IMR-90 (cell line): ENCODE data around the gene DNAJC5. TPM values are rescaled to one million over a fixed set of nuclear protein-coding genes. Genes with fewer than 3 reads are reported as not detected.
A peak's percentile ranks its signal among the peaks of the same experiment; 100 is the strongest.

Experiments
- ATAC-seq: fragments of 200-7000 bp; cut with Tn5 transposase; 2 replicates; pipeline ENCODE4 v1.9.1; 2020; ENCODE audit warnings: low read depth, mild to moderate bottlenecking, moderate library complexity
- BruUV-seq: library from RNA; stranded (reverse); fragments of 400-500 nt; replicated peaks from 2 replicates; lab custom pipeline; 2021; lab: Mats Ljungman, UMichigan
- CTCF ChIA-PET: fragments of 300-600 bp; formaldehyde crosslinking; extraction: SDS; loops from one replicate; lab custom pipeline; 2021; ENCODE audit warnings: antibody characterized with exemption; lab: Yijun Ruan, JAX
- POLR2A ChIA-PET: fragments of 300-600 bp; sonication (Branson Sonifier 250); formaldehyde crosslinking; loops from one replicate; lab custom pipeline; 2022; ENCODE audit warnings: antibody characterized with exemption; ENCODE audit not compliant: unreplicated experiment; lab: Charles Lee
- DNase-seq: peaks from one replicate; pipeline ENCODE4 v3.0.0; 2013
- H2AFZ ChIP-seq: replicated peaks from 2 replicates; pipeline ENCODE3; 2013; ENCODE audit warnings: low read length, mild to moderate bottlenecking; ENCODE audit not compliant: poor library complexity
- H2AK5ac ChIP-seq: 2 replicates; pipeline ENCODE4 v1.6.1; 2013; ENCODE audit warnings: low read depth, low read length, inconsistent platforms
- H2AK9ac ChIP-seq: replicated peaks from 2 replicates; pipeline ENCODE3; 2013; ENCODE audit warnings: mild to moderate bottlenecking, low read depth, low read length, moderate library complexity; ENCODE audit not compliant: poor library complexity
- H2BK120ac ChIP-seq: 2 replicates; pipeline ENCODE4 v1.6.1; 2013; ENCODE audit warnings: low read depth, low read length, inconsistent platforms
- H2BK15ac ChIP-seq: 3 replicates; pipeline ENCODE4 v1.6.1; 2013; ENCODE audit warnings: low read depth, low read length, inconsistent platforms
- H2BK20ac ChIP-seq: 2 replicates; pipeline ENCODE4 v1.6.1; 2013; ENCODE audit warnings: low read depth, mild to moderate bottlenecking, inconsistent platforms, low read length, moderate library complexity
- H2BK5ac ChIP-seq: 2 replicates; pipeline ENCODE4 v1.6.1; 2013; ENCODE audit warnings: mild to moderate bottlenecking, low read depth, low read length, inconsistent platforms; ENCODE audit not compliant: poor library complexity, severe bottlenecking
- H3K14ac ChIP-seq: replicated peaks from 2 replicates; pipeline ENCODE4 v1.6.1; 2013; ENCODE audit warnings: low read depth, low read length, inconsistent platforms
- H3K18ac ChIP-seq: 2 replicates; pipeline ENCODE4 v1.6.1; 2013; ENCODE audit warnings: low read depth, low read length, control low read depth
- H3K23ac ChIP-seq: 2 replicates; pipeline ENCODE4 v1.6.1; 2013; ENCODE audit warnings: low read depth, low read length, inconsistent platforms
- H3K27ac ChIP-seq: 2 replicates; pipeline ENCODE4 v1.5.1; 2013; ENCODE audit warnings: mild to moderate bottlenecking, control low read depth, low read length; ENCODE audit not compliant: insufficient read depth
- H3K27me3 ChIP-seq: 2 replicates; pipeline ENCODE4 v1.6.1; 2013; ENCODE audit warnings: low read length; ENCODE audit not compliant: control insufficient read depth, insufficient read depth
- H3K36me3 ChIP-seq: 2 replicates; pipeline ENCODE4 v1.6.1; 2013; ENCODE audit warnings: low read length, mixed read lengths; ENCODE audit not compliant: control insufficient read depth, insufficient read depth
- H3K4ac ChIP-seq: 2 replicates; pipeline ENCODE4 v1.6.1; 2013; ENCODE audit warnings: low read depth, low read length, inconsistent platforms
- H3K4me1 ChIP-seq: 2 replicates; pipeline ENCODE4 v1.6.1; 2013; ENCODE audit warnings: low read length, mixed read lengths; ENCODE audit not compliant: control insufficient read depth, insufficient read depth
- H3K4me2 ChIP-seq: 2 replicates; pipeline ENCODE4 v1.6.1; 2013; ENCODE audit warnings: low read depth, mild to moderate bottlenecking, control low read depth, low read length, moderate library complexity
- H3K4me3 ChIP-seq: 2 replicates; pipeline ENCODE4 v1.5.1; 2013; ENCODE audit warnings: low read depth, mild to moderate bottlenecking, control low read depth, low read length, moderate library complexity; ENCODE audit not compliant: insufficient read depth
- H3K56ac ChIP-seq: 2 replicates; pipeline ENCODE4 v1.6.1; 2013; ENCODE audit warnings: low read length, inconsistent platforms; ENCODE audit not compliant: insufficient read depth; ENCODE audit errors: extremely low read depth
- H3K79me1 ChIP-seq, 2 experiments: 2 replicates each; pipeline ENCODE4 v1.6.1; 2013; ENCODE audit warnings: low read length in 2 of 2, inconsistent platforms in 1 of 2, low read depth in 1 of 2
- H3K9ac ChIP-seq: 2 replicates; pipeline ENCODE4 v1.6.1; 2013; ENCODE audit warnings: low read depth, low read length, control low read depth
- H3K9me1 ChIP-seq: 2 replicates; pipeline ENCODE4 v1.6.1; 2013; ENCODE audit warnings: low read length, inconsistent platforms; ENCODE audit not compliant: insufficient read depth
- H3K9me3 ChIP-seq: 2 replicates; pipeline ENCODE4 v1.6.1; 2013; ENCODE audit warnings: low read length; ENCODE audit not compliant: control insufficient read depth, insufficient read depth
- H4K20me1 ChIP-seq: 2 replicates; pipeline ENCODE4 v1.6.1; 2013; ENCODE audit warnings: low read length, inconsistent platforms; ENCODE audit not compliant: insufficient read depth
- H4K5ac ChIP-seq: 2 replicates; pipeline ENCODE4 v1.6.1; 2013; ENCODE audit warnings: mild to moderate bottlenecking, low read depth, low read length, control low read depth
- H4K8ac ChIP-seq, 2 experiments: 2 replicates each; pipeline ENCODE4 v1.6.1; 2013; ENCODE audit warnings: low read depth in 2 of 2, low read length in 2 of 2, control low read depth in 1 of 2, inconsistent platforms in 1 of 2
- H4K91ac ChIP-seq: 2 replicates; pipeline ENCODE4 v1.6.1; 2013; ENCODE audit warnings: low read depth, low read length, inconsistent platforms; ENCODE audit not compliant: insufficient read depth
- BHLHE40 ChIP-seq: fragments of 150-350 bp; IDR thresholded peaks from 2 replicates; pipeline ENCODE4 v1.6.1; 2016; ENCODE audit warnings: mild to moderate bottlenecking, low read depth, low read length
- CEBPB ChIP-seq: IDR thresholded peaks from 2 replicates; pipeline ENCODE4 v1.6.1; 2012; ENCODE audit warnings: low read depth, low read length, improper control_type of control experiment
- CHD1 ChIP-seq: IDR thresholded peaks from 2 replicates; pipeline ENCODE4 v1.6.1; 2012; ENCODE audit warnings: low read depth, low read length, improper control_type of control experiment
- ELK1 ChIP-seq: fragments of 150-350 bp; IDR thresholded peaks from 2 replicates; pipeline ENCODE4 v1.6.1; 2016; ENCODE audit warnings: low read depth, mild to moderate bottlenecking, low read length, moderate library complexity, borderline replicate concordance
- MAFK ChIP-seq: IDR thresholded peaks from 2 replicates; pipeline ENCODE4 v1.6.1; 2012; ENCODE audit warnings: low read depth, low read length, improper control_type of control experiment
- MAZ ChIP-seq: IDR thresholded peaks from 2 replicates; pipeline ENCODE4 v1.6.1; 2012; ENCODE audit warnings: low read depth, mild to moderate bottlenecking, low read length, improper control_type of control experiment, moderate library complexity, borderline replicate concordance
- MXI1 ChIP-seq: IDR thresholded peaks from 2 replicates; pipeline ENCODE4 v1.6.1; 2012; ENCODE audit warnings: low read depth, mild to moderate bottlenecking, low read length, moderate library complexity, borderline replicate concordance
- POLR2A ChIP-seq: IDR thresholded peaks from 2 replicates; pipeline ENCODE4 v1.6.1; 2012; ENCODE audit warnings: mild to moderate bottlenecking, low read depth, low read length
- RAD21 ChIP-seq: IDR thresholded peaks from 2 replicates; pipeline ENCODE4 v1.6.1; 2012; ENCODE audit warnings: low read length, improper control_type of control experiment
- RFX5 ChIP-seq: IDR thresholded peaks from 2 replicates; pipeline ENCODE4 v1.8.0; 2012; ENCODE audit warnings: low read depth, mild to moderate bottlenecking, low read length, moderate library complexity
- WGBS, 2 experiments: methylation state at CpG; one replicate each; pipeline versions ENCODE4 v1.1.5 to v1.1.7; 2013; ENCODE audit warnings: missing lambda C conversion rate in 2 of 2; ENCODE audit not compliant: insufficient read length in 1 of 2; ENCODE audit errors: extremely low coverage in 2 of 2; 5-methylcytosine and 5-hydroxymethylcytosine counted together
- dilution Hi-C: fragments of 300-500 bp; cut with HindIII; formaldehyde crosslinking; loops from one replicate; pipeline ENCODE4 v1.14.3; 2018; ENCODE audit warnings: low sequenced_read_pairs; ENCODE audit not compliant: unreplicated experiment
- in situ Hi-C: fragments of 300-500 bp; cut with MboI; formaldehyde crosslinking; loops from 3 replicates; pipeline ENCODE4 v1.14.3; 2019; ENCODE audit warnings: low sequenced_read_pairs, inconsistent platforms, mixed read lengths
- intact Hi-C: fragments of 100-400 bp; cut with micrococcal nuclease; formaldehyde crosslinking; loops from 2 replicates; pipeline ENCODE4 v1.10.0; 2022
- polyA plus RNA-seq, 3 experiments: library from polyadenylated mRNA; depleted of rRNA; stranded (reverse); fragments of >200 nt; gene quantifications; 2 replicates each; pipeline ENCODE4 v1.2.3, GENCODE V29; 2012; ENCODE audit warnings: low replicate concordance in 1 of 3
- total RNA-seq: library from RNA; depleted of rRNA; stranded (reverse); fragments of >200 nt; gene quantifications from 2 replicates; pipeline ENCODE4 v1.2.3, GENCODE V29; 2012

DNAJC5 gene
- total and polyA plus RNA-seq, 2 of the 4 experiments (the other 2 are of a cell fraction) = 35.6 to 45.2 TPM

GRCh38 chr20:63958964-63959698 is 64.2 kb downstream of the DNAJC5 start:
- peaks cover 7% of the 10 kb centered on the region for H3K9me1 ChIP-seq
- no peak overlapping the region for H3K14ac ChIP-seq
- dilution Hi-C loops (no loop called here), intact Hi-C loops (loop anchor here (5.0 kb wide), 1 partner anchor 422 kb away; the partner anchor contains the start of gene PTK6), in situ Hi-C loops (no loop called here)
- H2BK120ac ChIP-seq = no peak overlapping the region
- POLR2A ChIA-PET = no interaction called here
- no peak overlapping the region for H3K4ac ChIP-seq
- H3K18ac ChIP-seq = no peak overlapping the region
- H3K4me3 ChIP-seq = no peak overlapping the region
- H2BK20ac ChIP-seq = no peak overlapping the region
- peaks cover 7% of the 10 kb centered on the region for H4K20me1 ChIP-seq
- CTCF ChIA-PET = no interaction called here
- no peak overlapping the region for H4K5ac ChIP-seq
- no peak overlapping the region for H2BK15ac ChIP-seq
- no peak overlapping the region for H3K9ac ChIP-seq
- no peak for ATAC-seq
- peaks cover 3 to 20% of the 10 kb centered on the region in 2 experiments; a peak in 3 of 4 replicates for H3K79me1 ChIP-seq
- H3K56ac ChIP-seq = no peak overlapping the region
- no peak for DNase-seq
- no peak overlapping the region for H4K91ac ChIP-seq
- H3K36me3 ChIP-seq = peaks cover 44% of the 10 kb centered on the region
- H3K4me1 ChIP-seq = peaks cover 11% of the 10 kb centered on the region
- H3K27ac ChIP-seq = no peak overlapping the region
- H2AFZ ChIP-seq = peak overlapping the region; percentile 43
- H2BK5ac ChIP-seq = no peak overlapping the region
- H3K9me3 ChIP-seq = no peaks in the 10 kb centered on the region
- TF ChIP-seq POLR2A = no peak
- TF ChIP-seq MXI1 = no peak
- no peak for TF ChIP-seq RAD21
- no peak for TF ChIP-seq CEBPB
- TF ChIP-seq ELK1 = no peak
- TF ChIP-seq CHD1 = no peak
- TF ChIP-seq MAFK = no peak
- no peak for TF ChIP-seq MAZ
- no peak for TF ChIP-seq BHLHE40
- no peak for TF ChIP-seq RFX5
- WGBS, 2 experiments = 82% methylated on average over 3 of the region's 10 CpGs; no CpG with 5 or more reads in 1 of the 2 experiments
- no peak overlapping the region for H3K23ac ChIP-seq
- H4K8ac ChIP-seq = no peak overlapping the region
- BruUV-seq = no TSS peak
- H2AK5ac ChIP-seq = no peak overlapping the region
- H3K27me3 ChIP-seq = no peaks in the 10 kb centered on the region
- peak overlapping the region; percentile 57 for H2AK9ac ChIP-seq
- H3K4me2 ChIP-seq = no peak overlapping the region
